Panc1 (cell line): Measurements from ENCODE around the gene KLB. TPM values are rescaled to one million over a fixed set of nuclear protein-coding genes. Genes with fewer than 3 reads are reported as not detected.
A peak's percentile ranks its signal among the peaks of the same experiment; 100 is the strongest.

ENCODE experiments used
- ATAC-seq: fragments of 200-7000 bp; cut with Tn5 transposase; 2 replicates; pipeline ENCODE4 v1.9.1; 2020; ENCODE audit warnings: mild to moderate bottlenecking, moderate library complexity
- BruUV-seq: library from RNA; stranded (reverse); fragments of 400-500 nt; replicated peaks from 2 replicates; lab custom pipeline; 2021; lab: Mats Ljungman, UMichigan
- CTCF ChIA-PET: fragments of 300-600 bp; sonication (Branson Sonifier 250); formaldehyde crosslinking; loops from one replicate; lab custom pipeline; 2022; ENCODE audit warnings: antibody characterized with exemption; lab: Charles Lee
- POLR2A ChIA-PET: fragments of 300-600 bp; sonication (Branson Sonifier 250); formaldehyde crosslinking; loops from one replicate; lab custom pipeline; 2022; ENCODE audit warnings: antibody characterized with exemption; lab: Charles Lee
- DNase-seq: peaks from one replicate; pipeline ENCODE4 v3.0.0-alpha.2; 2010; ENCODE audit warnings: low read depth, low spot score
- H3K27ac ChIP-seq: 2 replicates; pipeline ENCODE4 v1.5.1; 2011; ENCODE audit warnings: mild to moderate bottlenecking, low read length, inconsistent platforms
- H3K27me3 ChIP-seq: fragments of 200-500 bp; sonication (Bioruptor generic); 2 replicates; pipeline ENCODE4 v1.6.0; 2014; ENCODE audit warnings: low read length, inconsistent platforms; ENCODE audit not compliant: control insufficient read depth, insufficient read depth
- H3K36me3 ChIP-seq: fragments of 200-500 bp; sonication (Bioruptor generic); 2 replicates; pipeline ENCODE4 v1.5.1; 2014; ENCODE audit warnings: inconsistent platforms, mild to moderate bottlenecking, low read length, moderate library complexity; ENCODE audit not compliant: control insufficient read depth, insufficient read depth
- H3K4me1 ChIP-seq: 2 replicates; pipeline ENCODE4 v1.5.1; 2011; ENCODE audit warnings: inconsistent platforms, mild to moderate bottlenecking, low read length, moderate library complexity; ENCODE audit not compliant: control insufficient read depth, insufficient read depth
- H3K4me3 ChIP-seq, 2 experiments: 2 replicates each; pipeline ENCODE4 v1.5.1; 2011 to 2012; ENCODE audit warnings: low read depth in 2 of 2, low read length in 2 of 2, mild to moderate bottlenecking in 2 of 2, inconsistent platforms in 1 of 2, moderate library complexity in 1 of 2
- H3K9me3 ChIP-seq: fragments of 200-500 bp; sonication (Bioruptor generic); 2 replicates; pipeline ENCODE4 v1.5.1; 2014; ENCODE audit warnings: low read depth, mild to moderate bottlenecking, inconsistent platforms, low read length, moderate library complexity; ENCODE audit not compliant: control insufficient read depth, insufficient read depth
- POLR2AphosphoS5 ChIP-seq: IDR thresholded peaks from 2 replicates; pipeline ENCODE4 v1.6.1; 2012; ENCODE audit warnings: mild to moderate bottlenecking, low read depth, low read length, moderate library complexity
- TCF7L2 ChIP-seq: IDR thresholded peaks from 2 replicates; pipeline ENCODE4 v1.6.1; 2011; ENCODE audit warnings: mild to moderate bottlenecking, low read depth, low read length, inconsistent platforms
- in situ Hi-C: cut with HindIII; loops from 2 replicates; pipeline ENCODE4 v1.10.0; 2016; ENCODE audit warnings: low sequenced_read_pairs, low pct_unique_long_range_greater_than_20kb
- intact Hi-C: fragments of 100-400 bp; cut with micrococcal nuclease; formaldehyde crosslinking; loops from one replicate; pipeline ENCODE4 v1.10.0; 2022; ENCODE audit not compliant: unreplicated experiment
- total RNA-seq: library from RNA; stranded (reverse); gene quantifications from one replicate; pipeline ENCODE4 v1.2.1, GENCODE V29; 2021; ENCODE audit not compliant: unreplicated experiment
- TF ChIP-seq, protein P1 (sequence below), 2 experiments: IDR thresholded peaks; 2 replicates each; pipeline ENCODE4 v1.6.1; 2011 to 2012; ENCODE audit warnings: low read depth in 2 of 2, control low read depth in 1 of 2, low read length in 1 of 2, mild to moderate bottlenecking in 1 of 2, moderate library complexity in 1 of 2; ENCODE audit not compliant: insufficient read depth in 1 of 2
- TF ChIP-seq, protein P2 (sequence below): fragments of 450-650 bp; IDR thresholded peaks from 2 replicates; pipeline ENCODE4 v1.5.1; 2017; ENCODE audit warnings: mild to moderate bottlenecking

KLB gene
- total RNA-seq, 1 experiment from 2014 or later: not detected

GRCh38 chr4:39495446-39496213 is 88.9 kb downstream of the KLB start:
- BruUV-seq: no TSS peak
- no peaks in the 10 kb centered on the region for H3K9me3 ChIP-seq
- H3K27me3 ChIP-seq: no peaks in the 10 kb centered on the region
- TF ChIP-seq, protein P1, sequence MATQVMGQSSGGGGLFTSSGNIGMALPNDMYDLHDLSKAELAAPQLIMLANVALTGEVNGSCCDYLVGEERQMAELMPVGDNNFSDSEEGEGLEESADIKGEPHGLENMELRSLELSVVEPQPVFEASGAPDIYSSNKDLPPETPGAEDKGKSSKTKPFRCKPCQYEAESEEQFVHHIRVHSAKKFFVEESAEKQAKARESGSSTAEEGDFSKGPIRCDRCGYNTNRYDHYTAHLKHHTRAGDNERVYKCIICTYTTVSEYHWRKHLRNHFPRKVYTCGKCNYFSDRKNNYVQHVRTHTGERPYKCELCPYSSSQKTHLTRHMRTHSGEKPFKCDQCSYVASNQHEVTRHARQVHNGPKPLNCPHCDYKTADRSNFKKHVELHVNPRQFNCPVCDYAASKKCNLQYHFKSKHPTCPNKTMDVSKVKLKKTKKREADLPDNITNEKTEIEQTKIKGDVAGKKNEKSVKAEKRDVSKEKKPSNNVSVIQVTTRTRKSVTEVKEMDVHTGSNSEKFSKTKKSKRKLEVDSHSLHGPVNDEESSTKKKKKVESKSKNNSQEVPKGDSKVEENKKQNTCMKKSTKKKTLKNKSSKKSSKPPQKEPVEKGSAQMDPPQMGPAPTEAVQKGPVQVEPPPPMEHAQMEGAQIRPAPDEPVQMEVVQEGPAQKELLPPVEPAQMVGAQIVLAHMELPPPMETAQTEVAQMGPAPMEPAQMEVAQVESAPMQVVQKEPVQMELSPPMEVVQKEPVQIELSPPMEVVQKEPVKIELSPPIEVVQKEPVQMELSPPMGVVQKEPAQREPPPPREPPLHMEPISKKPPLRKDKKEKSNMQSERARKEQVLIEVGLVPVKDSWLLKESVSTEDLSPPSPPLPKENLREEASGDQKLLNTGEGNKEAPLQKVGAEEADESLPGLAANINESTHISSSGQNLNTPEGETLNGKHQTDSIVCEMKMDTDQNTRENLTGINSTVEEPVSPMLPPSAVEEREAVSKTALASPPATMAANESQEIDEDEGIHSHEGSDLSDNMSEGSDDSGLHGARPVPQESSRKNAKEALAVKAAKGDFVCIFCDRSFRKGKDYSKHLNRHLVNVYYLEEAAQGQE (IDR thresholded peaks at IDR 0.05; ENCODE audit: insufficient read depth in 1 of 2, low read depth in 2 of 2, low read length in 1 of 2): no peak
- peak; percentile 61; the same call in 1 of the 2 replicates for TF ChIP-seq POLR2AphosphoS5
- in situ Hi-C loops: no loop called here
- no peak overlapping the region for H3K4me3 ChIP-seq
- H3K36me3 ChIP-seq: peaks cover 16% of the 10 kb centered on the region; the same call in 1 of the 2 replicates
- CTCF ChIA-PET: no interaction called here
- ATAC-seq: peak; percentile 53
- POLR2A ChIA-PET: interaction anchor here (0.6 kb wide), 1 partner anchor 64 kb away, joined by 6 read pairs; no protein-coding TSS in a partner anchor
- intact Hi-C loops: no loop called here
- no peak overlapping the region for H3K27ac ChIP-seq
- no peak for DNase-seq
- H3K4me1 ChIP-seq: peaks cover 7% of the 10 kb centered on the region; the same call in 1 of the 2 replicates

GRCh38 chr4:39497909-39498726 is 91.4 kb downstream of the KLB start:
- in situ Hi-C loops: no loop called here
- no peaks in the 10 kb centered on the region for H3K27me3 ChIP-seq
- peaks cover 7% of the 10 kb centered on the region; the same call in 1 of the 2 replicates for H3K4me1 ChIP-seq
- no peak for ATAC-seq
- no peak overlapping the region for H3K4me3 ChIP-seq
- BruUV-seq: no TSS peak
- TF ChIP-seq, protein P1 (IDR thresholded peaks at IDR 0.05; ENCODE audit: insufficient read depth in 1 of 2, low read depth in 2 of 2, low read length in 1 of 2): no peak
- TF ChIP-seq, protein P2, sequence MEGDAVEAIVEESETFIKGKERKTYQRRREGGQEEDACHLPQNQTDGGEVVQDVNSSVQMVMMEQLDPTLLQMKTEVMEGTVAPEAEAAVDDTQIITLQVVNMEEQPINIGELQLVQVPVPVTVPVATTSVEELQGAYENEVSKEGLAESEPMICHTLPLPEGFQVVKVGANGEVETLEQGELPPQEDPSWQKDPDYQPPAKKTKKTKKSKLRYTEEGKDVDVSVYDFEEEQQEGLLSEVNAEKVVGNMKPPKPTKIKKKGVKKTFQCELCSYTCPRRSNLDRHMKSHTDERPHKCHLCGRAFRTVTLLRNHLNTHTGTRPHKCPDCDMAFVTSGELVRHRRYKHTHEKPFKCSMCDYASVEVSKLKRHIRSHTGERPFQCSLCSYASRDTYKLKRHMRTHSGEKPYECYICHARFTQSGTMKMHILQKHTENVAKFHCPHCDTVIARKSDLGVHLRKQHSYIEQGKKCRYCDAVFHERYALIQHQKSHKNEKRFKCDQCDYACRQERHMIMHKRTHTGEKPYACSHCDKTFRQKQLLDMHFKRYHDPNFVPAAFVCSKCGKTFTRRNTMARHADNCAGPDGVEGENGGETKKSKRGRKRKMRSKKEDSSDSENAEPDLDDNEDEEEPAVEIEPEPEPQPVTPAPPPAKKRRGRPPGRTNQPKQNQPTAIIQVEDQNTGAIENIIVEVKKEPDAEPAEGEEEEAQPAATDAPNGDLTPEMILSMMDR: no peak
- TF ChIP-seq TCF7L2: no peak
- TF ChIP-seq POLR2AphosphoS5: no peak
- peaks cover 23% of the 10 kb centered on the region for H3K36me3 ChIP-seq
- intact Hi-C loops: no loop called here
- DNase-seq: no peak
- CTCF ChIA-PET: no interaction called here
- POLR2A ChIA-PET: no interaction called here
- no peak overlapping the region for H3K27ac ChIP-seq
- no peaks in the 10 kb centered on the region for H3K9me3 ChIP-seq
